Endometrial microvascular endothelial cells (primary cell): Measurements from ENCODE around the gene GALNT13. TPM values are rescaled to one million over a fixed set of nuclear protein-coding genes. Genes with fewer than 3 reads are reported as not detected.
"Not testable (repeated sequence)": the region's sequence is repeated elsewhere in the genome, so short reads cannot be mapped to it uniquely, and the experiment has no call there.

Source experiments
- in situ Hi-C: cut with HindIII; loops from 2 replicates; pipeline ENCODE4 v1.10.0; 2017; ENCODE audit warnings: low sequenced_read_pairs, low pct_unique_long_range_greater_than_20kb; ENCODE audit errors: inconsistent ontology term
- total RNA-seq: library from RNA; depleted of rRNA; stranded (reverse); fragments of >200 nt; gene quantifications from one replicate; pipeline ENCODE4 v1.2.3, GENCODE V29; 2015; ENCODE audit errors: inconsistent ontology term

GALNT13 gene
- total RNA-seq, 1 donor from 2014 or later, result not detected

DNA sequence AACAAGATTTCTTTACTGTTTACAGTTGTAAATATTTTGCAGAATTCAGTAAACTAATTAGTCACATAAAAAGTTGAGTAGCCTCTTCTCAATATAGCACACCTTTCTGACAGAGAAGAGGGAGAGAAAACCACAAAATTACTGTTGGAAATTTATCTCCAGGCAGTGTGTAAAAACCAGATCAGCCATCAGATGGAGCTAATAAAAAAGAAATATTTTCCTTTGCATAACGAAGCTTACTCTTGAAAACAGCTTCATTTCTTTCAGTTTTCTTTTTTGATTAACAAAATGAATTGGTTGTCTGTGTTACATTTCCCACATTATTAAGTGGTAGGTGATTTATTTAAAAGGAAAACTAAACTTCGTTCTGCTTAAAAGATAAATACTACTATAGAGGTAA is 567.4 kb downstream of the GALNT13 start:
- in situ Hi-C loops, result no loop called here

DNA sequence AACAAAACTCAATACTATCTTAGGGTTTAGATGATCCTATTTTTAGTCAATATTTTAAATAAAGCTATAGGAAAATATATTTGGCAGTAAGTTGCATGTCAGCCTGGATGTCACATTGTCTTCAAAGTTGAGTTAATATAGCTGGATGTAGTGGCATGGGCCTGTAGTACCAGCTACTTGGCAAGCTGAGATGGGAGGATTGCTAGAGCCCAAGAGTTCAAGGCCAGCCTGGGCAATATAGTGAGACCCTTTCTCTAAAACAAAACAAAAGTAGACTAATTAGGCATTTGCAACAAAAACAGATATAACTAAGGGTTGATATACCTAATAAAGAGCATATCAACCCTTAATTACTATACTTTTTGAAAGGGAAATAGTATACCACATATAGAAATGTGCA is 572.2 kb downstream of the GALNT13 start:
- in situ Hi-C loops, result no loop called here

DNA sequence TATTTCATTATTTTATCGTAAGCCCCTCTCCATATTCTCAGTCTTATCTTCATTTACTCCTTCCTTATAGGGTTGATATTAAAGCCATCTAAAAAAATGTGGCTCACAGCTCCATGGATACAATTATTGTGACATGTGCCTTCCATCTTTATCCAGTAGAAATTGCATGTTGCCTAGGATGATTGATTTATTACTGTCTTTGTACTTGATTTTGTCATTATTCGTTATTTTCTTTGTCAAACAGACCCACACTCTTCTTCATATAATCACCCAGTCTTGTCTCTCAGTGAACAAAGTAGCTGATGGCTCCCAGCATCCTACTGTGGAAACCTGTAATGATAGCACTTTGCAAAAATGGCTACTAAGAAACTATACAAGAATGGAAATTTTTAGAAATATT is 574.6 kb downstream of the GALNT13 start:
- in situ Hi-C loops, result no loop called here

DNA sequence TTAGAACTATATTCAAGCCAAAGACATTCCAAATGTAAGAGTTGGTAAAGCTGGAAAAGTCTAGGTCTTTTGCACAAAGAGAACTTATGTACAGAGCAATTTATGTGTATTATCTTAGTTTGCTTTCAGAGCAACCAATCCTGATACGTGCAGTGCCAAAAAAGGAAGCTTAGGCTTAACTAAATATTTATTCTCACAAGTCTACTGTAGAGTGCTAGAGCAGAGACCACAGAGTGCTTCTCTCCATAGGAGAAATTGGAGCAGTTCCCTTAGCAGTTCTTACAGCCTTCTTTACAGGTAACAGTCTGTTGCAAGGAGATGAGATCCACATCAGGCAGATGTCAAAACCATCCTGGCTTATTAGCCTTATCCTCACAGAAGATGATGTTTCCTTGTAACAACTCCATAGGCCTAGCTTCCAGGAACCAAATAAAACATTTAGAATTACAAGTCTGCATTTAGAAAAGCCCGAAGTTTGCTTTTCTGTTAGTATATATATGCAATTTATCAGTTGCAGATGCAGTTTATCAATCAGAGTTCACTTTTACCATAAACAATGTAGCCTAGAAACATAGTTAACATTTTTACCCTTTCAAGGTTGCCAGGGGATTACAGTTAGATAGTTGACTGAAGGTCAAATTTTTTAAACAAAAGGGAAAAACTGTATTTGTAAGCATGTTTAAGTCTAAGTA is 576.2 kb downstream of the GALNT13 start:
- in situ Hi-C loops, result no loop called here

DNA sequence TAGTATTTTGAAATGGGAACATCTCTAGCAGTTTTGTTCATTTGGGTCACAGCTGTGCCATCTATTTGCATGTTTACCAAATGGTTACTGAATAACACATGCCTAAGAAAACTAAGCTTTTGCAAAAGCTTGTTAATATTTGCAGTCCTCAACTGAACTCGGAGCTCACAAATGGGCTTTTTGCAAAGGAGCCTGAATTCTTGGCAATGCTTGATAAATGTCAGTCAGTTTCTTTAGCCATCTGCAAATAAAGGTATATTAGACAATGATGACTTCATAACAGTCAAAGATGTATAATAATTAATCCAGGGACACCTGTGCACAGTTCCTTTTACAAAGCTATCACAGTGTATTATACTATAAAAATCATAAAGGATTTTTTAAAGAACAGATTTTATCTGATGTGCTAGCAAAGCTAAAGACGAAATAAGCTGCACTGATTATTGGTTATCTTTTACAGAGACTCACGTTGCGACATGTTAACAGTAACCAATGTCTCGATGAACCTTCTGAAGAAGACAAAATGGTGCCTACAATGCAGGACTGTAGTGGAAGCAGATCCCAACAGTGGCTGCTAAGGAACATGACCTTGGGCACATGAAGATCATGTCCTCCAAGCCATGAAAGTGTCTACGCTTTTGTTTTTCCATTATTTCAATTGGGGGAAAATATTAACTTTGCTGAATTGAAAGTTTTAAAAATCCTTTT is 578.4 kb downstream of the GALNT13 start:
- in situ Hi-C loops, result no loop called here

DNA sequence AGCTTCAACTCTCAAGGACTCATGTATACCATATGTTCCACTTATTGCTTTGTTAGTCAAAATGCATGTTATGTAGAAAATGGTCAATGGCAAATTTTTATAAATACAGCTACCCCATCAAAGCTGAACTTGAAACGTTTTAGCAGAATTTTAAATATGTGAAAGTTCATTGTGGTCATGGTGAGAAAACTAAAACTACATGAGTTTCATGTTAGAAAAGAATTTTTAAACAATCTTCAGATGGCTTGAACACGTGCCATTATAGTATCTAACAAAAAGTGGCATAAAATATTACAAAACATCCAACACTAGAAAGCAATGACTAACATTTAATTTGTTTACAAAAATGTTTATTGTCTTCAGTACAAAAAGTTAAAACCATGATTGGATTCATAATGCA is 580.7 kb downstream of the GALNT13 start:
- in situ Hi-C loops, result no loop called here

DNA sequence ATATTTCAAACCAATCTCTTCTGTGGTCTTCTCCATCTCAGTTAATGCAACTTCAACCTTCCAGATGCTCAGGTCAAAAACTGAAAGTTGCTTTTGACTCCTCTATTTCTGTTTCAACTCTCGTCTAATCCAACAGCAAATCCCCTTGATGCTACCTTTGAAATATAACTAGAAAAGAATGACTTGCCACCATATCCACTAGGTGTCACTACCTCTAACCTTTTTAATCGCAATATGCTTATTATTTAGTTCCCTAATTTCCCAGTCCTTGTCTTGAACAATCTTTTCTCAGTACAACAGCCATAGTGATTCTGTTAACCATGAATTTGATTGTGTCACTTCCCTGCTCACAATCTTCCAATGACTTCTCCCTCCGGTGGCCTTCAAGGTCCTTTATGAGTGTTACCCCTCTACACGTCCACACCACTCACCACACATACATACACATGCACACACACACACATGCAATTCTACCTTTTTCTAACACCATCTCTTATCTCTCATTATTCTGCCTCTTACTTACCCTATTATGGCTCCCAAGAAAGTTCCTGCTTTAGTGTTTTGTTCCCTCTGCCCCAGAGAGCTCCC is 581.3 kb downstream of the GALNT13 start:
- in situ Hi-C loops, result no loop called here

DNA sequence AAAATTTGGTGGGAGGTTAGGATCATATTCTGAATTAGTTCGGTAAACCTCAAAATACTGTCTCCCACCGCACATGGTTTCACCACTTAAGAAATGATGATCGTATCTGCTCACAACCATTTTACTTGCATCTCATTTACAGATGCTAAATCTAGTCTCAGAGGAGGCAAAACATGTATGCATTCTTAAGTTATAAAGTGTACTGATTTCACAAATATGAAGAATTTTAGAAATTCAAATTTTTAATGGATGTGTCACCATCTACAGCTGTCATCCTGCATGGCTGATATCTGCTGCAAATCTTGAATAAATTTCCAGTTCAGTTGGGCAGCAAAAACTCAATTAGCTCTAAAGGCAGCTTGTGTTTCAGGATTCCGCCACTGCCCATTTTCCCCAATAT is 583.4 kb downstream of the GALNT13 start:
- in situ Hi-C loops, result no loop called here

DNA sequence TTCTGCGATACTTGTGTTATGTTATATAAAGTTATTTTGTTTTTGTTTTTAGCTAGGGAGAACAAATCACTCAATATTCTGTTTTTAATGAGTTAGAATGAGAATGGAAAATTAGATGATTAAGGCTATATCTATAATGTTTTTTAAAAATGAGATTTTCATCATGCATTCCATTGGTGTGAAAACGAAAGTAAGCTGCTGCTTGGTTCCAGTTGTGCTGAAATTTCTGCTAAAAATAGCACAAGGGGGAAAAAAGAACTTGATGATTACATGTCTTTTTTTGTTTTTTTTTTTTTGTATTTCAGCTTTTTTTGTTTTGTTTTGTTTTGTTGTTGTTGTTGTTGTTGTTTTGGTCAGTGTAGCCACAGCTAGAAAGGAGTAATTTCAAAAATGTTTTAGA is 584.1 kb downstream of the GALNT13 start:
- in situ Hi-C loops, result no loop called here

DNA sequence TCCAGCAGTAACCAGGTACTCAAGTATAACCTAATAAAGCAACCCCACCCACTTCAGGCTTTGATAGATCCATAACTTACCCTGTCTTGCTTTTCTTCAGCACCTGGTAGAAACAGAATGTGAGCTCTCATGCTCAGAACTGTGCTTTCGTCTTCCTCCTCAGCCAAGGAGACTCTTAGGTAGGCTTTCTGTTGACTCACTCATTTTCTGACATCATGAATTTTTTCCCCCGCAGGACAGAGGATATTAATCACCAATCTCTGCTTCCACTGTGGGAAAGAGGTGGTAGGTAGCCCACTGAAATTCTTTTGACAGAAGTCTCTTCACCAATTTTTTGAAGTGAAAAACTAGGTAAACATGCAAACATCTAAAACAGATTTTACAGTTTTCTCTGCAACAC is 585.6 kb downstream of the GALNT13 start:
- in situ Hi-C loops, result no loop called here

DNA sequence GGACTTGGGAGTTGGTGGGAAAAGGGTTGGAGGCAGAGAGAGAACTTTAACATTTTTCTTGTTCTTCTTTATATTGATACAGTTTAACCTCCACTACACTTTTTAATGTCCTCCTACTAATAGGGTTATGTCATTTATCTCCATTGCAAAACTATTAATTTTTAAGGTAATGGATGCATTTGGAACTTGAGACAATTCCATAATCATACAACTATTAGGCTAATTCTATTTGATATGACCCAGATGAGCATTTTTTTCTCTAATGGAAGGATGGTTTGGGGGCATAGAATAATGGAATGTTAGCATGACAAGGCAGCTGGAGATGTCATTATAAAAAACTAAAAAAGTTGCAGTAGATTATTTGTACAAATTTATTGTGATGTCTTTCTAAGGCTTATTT is 587.6 kb downstream of the GALNT13 start:
- in situ Hi-C loops, result no loop called here

DNA sequence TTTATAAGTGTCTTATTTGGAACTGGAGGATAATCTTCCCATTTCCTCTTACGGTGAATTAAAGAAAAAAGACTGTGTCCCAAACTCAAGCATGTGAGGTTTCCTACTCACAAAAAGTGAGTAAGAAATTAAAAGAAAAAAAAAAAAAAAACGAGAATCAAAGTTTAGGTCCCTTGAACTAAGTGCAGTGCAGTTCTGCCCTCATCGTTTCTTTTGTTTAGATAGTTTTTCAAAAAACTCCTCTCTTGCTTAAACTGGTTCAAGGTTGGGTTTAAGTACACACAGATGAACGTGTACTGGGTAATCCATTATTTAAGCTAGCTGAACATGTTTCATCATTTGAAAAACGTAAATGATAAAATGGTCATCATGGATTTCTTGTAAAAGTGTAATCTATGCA is 590.9 kb downstream of the GALNT13 start:
- in situ Hi-C loops, result no loop called here

DNA sequence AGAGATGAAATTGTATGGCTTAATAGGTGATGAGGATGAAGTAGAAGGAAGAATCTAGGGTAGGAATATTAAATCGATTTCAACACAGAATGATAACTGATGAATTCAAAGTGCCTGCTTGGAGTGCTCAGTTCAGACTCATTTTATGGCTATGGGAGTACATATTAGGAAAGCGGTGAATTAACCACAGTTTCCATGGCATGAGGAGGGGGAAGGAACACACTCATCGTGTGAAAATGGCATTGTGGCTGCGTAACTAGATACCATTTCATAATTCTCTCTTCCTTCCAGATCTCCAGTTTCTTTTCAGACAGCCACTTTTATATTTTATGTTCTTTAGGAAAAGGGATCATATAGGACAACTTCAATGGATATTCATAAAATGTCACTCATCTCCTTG is 594.5 kb downstream of the GALNT13 start:
- in situ Hi-C loops, result no loop called here

DNA sequence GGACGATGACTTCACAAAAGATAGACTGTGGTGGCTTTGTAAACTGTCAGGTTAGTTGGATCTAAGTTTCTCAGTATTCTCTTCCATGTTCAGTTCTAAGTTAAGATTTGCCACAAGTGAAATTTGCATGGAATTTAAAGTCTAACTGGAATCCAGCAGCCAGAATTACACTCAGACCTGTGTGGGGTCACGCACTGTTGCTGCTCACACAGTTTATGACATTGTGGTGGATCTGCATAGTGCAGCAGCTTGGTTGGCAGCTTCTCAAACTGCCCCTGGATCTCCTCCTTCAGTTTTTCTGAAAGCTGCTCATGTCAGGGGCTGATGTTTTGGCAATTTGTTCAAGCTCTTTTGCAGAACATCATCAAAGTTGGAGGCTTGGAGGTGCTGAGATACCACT is 598.7 kb downstream of the GALNT13 start:
- in situ Hi-C loops, result no loop called here

DNA sequence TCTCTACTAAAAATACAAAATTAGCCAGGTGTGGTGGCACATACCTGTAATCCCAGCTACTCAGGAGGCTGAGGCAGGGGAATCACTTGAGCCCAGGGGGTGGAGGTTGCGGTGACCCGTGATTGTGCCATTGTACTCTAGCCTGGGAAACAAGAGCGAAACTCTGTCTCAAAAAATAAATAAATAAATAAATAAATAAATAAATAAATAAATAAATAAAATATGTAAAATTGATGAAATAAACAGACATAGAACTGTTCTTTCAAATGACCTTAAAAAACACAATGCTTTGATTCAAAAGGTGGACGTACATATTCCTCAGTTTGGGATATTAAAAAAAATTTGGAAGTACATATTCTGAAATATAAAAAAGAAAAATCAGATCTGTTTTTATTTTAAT is 599.8 kb downstream of the GALNT13 start:
- in situ Hi-C loops, result not testable (repeated sequence)

DNA sequence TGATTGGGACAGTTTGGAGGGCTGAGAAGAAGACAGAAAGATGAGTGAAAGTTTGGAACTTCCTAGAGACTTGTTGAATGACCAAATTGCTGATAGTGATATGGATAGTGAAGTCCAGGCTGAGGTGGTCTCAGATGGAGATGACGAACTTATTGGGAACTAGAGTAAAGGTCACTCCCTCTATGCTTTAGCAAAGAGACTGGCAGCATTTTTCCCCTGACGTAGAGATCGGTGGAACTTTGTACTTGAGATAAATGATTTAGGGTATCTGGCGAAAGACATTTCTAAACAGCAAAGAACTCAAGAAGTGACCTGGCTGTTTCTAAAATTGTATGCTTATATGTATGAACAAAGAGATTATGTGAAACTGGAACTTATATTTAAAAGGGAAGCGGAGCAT is 605.6 kb downstream of the GALNT13 start:
- in situ Hi-C loops, result no loop called here

DNA sequence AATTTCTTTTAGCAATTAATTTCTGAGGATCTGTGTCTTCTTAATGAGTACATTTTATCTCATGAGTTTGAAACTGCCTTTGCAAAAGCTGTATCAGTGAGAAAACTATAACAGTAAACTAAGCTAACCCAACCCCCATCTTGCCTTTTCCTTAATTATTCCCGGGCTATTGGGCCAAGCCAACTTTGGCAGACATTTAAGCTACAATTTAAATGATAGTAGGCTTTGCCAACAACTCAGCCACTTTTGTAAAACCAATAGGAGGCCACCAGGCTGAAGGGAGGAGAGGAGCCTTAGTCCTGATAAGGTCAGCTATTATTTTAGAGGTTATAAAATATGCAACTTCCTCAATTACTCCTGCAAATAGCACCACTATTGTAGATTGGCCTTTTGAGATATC is 608.8 kb downstream of the GALNT13 start:
- in situ Hi-C loops, result no loop called here

DNA sequence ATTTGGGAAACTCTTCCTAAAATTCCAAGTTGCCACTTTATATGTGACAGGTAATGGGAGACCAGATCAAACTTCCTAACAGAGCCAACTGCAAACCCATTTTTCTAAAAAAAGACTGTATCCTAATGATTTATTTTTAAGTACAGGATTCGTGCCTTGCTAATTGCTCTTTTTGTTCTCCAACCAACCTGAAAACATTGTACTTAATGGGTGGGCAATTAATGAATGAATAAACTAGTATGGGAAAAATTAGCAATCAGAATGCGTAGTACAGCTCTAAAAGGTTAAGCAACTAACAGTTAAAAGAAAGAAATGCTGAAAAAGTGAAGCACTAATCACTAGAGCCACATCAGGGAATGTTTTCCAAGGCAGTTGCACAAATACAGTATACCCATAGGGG is 609.6 kb downstream of the GALNT13 start:
- in situ Hi-C loops, result no loop called here

DNA sequence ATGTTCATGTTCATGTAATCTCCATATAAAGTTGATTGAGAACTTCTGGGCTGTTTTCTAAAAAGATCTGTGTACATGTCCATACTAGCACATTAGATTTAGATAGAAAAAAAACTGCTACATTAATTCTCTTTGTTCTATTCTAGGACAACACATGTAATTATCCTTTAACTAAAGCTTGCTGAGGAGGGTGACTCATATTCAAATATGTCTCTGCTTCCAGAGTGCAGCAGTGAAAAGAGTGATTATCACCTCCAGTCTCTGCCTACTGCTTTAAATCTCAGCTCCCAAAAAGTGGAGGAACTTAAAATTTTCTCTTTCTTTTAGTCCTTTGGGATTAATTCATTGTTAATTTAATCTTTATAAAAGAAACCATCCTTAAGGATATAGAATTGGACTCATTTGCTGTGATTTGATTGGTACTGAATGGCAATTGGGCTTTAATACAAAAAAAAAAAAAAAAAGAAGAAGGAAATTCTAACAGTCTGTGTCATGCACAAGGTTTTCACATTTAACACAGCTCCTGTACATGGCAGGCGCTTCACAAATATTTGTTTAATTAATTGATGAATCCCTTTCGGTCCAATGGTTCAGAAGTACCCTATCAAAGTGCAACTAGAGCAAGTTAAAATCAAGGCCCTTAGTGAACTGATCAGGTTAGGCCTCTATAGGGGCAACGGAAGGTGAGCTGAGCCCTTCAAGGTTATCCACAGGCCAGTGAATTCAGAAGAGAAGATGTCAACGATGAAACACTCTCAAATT is 612.8 kb downstream of the GALNT13 start:
- in situ Hi-C loops, result no loop called here

DNA sequence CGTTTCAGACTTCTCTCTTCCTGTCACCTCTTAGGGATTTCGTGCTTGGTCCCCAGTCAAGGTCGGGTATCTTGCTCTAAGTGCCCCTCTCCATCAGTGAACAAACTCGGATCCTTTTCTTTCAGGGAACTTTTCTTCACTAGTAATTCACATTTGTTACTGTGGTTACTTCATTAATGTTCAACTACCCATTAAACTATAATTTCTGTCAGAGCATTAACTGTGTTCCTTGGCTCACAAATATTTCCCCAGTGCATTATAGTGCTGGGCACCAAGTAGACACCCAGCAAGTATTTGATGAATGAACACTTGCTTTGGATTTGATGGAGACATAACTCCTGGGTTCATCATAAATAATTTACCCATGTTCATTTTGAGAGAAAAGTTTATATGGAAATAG is 617.1 kb downstream of the GALNT13 start:
- in situ Hi-C loops, result no loop called here
